ENCODE results near the gene PLXDC2.
"Not testable (repeated sequence)": the region's sequence is repeated elsewhere in the genome, so short reads cannot be mapped to it uniquely, and the experiment has no call there.

PLXDC2 gene

DNA sequence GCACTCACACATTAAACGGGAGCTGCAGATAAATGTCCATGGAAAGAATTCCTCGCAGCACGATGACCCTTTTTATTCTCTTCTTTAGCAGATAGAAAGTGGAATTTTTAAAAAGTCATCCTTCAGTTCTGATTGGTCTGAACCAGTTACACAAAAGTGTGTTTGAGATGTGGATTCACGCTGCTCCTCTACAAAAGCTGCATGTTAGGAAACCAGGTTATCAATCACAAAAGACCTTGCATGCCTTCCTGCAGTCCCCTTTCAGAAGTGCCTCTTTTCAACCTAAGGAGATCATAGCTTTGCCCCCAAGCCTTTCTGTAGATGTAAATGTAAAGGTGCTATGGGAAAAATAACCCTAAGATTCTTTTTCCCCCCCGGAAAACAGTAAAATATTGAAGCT lies 299.7 kb downstream of the PLXDC2 start:
- DNase-seq (ENCODE audit: low spot score) = no peak

DNA sequence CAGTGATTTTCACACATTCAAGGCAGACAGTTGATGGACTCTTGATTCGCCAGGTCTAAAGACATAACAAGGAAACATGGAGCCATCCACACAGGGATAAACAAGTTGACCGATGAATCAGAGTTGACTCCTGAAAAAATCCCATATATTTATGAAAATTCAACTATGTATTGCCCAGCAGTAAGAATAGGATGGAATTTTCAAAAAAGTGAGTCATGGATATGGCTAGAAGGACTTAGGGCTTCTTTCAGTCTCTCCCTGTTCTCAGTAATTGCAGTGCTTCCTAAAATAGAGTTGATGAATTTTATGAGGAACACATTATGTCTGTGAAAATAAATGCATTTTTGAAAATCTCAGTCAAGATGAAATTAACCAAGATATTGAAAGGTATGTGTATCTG lies 301.2 kb downstream of the PLXDC2 start:
- DNase-seq (ENCODE audit: low spot score) = no peak

DNA sequence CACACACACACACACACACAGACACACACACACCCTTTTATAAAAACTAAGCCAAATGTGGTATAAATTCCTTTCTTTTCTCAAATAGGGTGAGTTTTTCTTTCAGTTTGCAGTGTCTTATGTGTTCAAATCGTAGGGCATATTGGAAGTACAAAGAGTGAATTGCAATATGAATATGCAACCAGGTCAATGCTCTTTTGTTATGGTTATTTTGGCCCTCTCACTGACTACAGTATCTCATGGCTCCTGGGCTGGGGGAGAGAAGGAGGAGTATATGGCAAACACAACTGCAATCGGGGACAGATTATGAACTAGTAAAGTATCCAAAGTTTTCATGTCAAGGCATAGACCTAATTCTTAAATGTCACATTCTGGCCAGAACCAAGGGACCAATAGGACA lies 301.9 kb downstream of the PLXDC2 start:
- DNase-seq (ENCODE audit: low spot score) = no peak

DNA sequence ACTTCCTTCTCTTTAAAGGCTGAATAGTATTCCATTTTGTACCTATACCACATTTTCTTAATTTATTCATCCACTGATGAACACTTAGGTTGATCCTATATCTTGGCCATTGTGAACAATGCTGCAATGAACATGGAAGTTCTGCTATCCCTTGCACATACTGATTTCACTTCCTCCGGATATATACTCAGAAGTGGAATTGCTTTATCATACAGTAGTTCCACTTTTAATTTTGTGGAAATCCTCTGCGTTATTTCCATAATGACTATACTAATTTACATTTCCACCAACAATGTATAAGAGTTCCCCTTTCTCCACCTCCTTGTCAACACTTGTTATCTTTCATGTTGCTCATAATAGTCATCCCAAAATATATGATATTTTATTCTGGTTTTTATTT lies 312.6 kb downstream of the PLXDC2 start:
- DNase-seq (ENCODE audit: low spot score) = no peak

DNA sequence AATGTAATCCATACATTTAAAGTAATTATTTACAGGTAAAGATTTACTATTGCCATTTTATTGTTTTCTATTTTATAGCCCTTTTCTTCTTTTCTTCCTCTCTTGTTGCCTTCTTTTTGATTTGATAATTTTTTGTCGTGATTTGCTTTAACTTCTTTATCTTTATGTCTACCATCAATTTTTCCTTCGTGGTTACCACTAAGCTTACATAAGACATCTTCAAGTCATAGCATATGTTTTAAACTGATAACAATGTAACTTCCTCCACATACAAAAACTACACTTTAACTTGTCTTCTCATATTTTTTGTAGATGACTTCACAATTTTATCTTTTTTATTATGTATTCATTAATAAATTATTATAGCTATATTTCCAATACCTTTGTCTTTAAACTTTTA lies 316.6 kb downstream of the PLXDC2 start:
- DNase-seq (ENCODE audit: low spot score) = no peak

DNA sequence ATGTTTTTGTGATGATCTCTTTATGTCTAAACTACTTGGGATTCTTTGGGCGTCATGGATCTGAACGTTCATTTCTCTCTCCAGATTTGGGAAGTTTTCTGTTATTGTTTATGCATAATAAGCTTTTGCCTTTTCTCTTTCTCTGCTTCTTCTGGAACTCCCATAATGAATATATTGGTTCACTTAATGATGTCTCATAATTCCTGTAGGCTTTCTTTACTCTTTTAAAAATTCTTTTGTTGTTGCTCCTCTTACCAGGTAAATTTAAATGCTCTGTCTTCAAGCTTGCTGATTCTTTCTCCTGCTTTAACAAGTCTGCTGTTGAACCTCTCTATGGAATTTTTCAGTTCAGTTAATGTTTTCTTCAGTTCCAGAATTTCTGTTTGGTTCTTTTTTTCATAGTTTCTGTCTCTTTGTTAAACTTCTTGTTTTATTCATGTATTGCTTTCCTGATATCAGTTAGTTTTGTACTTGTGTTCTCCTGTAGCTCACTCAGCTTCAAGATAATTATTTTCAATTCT lies 317.5 kb downstream of the PLXDC2 start:
- no peak for DNase-seq (ENCODE audit: low spot score)

DNA sequence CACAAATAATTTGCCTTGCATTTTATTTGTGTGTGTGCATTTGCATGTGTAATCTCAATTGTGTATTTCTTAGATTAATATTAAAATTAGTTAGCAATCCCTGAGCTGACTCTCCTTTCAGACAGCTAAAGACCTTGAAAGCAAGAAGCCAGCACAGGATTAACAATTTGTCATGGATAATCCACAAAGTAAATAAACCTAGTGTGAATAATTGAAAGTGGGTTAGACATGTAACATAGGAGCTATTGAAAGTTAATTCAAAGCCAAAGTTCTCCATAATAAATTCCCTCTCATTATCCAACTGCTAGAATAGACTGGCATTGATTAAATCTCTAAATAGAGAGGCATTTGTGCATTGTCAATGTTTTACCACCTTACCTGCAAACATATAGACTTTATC lies 326.1 kb downstream of the PLXDC2 start:
- no peak for DNase-seq (ENCODE audit: low spot score)

DNA sequence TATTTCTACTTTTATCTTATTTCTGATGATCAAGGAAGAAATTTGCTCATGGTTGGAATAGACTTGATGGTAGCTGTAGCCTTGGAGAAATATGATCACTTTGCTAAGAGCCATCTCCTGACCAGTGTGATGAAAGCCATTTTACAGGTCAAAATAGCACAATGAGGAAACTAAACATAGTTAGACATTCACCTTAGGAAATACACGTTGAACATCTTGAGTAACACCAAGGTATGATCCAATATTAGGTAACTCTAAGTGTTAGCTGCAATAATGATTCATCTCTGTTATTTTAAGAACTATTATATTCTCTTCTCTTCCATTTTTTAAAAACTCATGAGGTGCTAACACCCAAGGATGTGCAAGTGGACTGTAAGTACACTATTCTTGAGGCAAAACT lies 328.0 kb downstream of the PLXDC2 start:
- DNase-seq (ENCODE audit: low spot score) = no peak

DNA sequence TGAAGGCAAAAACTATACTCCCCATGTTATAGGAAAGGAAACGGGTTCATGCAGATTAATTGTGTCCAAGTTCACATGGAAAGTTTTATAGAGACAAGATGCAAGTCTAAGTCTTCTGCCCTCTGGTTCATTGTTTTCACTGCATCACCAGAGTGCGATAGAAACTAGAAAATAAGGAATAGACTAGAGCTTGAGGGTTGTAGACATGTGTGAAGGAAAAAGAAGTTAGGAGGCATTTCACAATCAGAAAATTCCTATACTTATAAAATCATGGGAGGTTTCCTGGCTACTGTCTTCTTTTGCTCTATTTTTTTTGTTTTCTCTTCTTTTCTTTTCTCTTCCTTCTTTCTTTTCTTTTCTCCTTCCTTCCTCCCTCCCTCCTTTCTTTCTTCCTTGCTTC lies 329.8 kb downstream of the PLXDC2 start:
- DNase-seq (ENCODE audit: low spot score) = no peak

DNA sequence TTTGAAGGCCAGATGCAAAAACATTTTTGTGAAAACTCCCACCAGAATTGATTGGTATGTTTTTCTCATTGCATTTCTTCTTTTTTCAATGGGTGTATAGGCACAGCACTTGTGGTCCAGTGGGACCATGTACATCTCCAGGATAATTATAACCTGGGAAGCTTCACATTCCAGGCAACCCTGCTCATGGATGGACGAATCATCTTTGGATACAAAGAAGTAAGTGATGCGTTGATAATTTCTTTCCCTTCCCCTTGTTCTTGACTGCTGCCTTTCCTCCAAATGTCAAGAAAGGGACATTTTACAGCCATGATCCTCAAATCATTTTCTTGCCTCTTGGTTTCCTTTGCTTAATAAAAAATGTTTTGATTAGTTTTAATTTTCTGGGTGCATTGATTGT lies 331.5 kb downstream of the PLXDC2 start:
- no peak for DNase-seq (ENCODE audit: low spot score)

DNA sequence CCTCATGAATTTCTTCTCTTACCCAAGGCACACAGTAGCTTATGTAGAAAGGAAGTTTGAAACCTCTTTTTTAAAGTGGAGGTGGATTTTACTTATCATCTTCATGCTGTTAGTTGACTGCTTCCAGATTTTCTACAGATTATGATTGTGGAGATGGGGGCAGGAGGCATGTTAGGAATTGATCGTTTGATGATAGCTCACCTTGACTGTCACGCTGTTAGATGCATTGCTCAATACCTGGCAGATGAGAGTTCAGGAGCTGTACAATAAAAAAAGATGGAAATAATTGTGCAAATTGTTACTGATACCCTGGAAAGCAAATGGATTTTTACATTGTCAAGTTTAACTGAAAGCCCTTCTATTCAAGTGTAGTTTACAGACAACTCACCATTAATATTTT lies 340.3 kb downstream of the PLXDC2 start:
- DNase-seq (ENCODE audit: low spot score) = no peak

DNA sequence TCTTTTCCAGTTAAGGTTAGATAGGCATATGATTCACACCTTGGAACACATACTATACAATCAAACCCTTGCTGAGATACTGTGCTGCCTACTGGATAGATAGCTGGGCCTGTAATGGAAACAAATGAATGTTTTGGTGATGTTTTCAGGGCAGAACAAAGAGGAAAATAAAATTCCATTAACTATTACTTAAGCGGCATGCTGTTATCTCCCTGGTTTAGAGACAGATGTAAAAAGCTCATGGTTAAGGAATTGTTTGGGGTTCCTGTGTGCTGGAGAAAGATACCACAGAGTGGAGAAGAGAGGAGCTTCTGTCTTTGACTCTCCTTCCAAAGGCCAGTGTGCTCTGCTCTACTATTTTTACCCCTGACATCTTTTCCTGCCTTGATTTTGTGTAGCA lies 341.1 kb downstream of the PLXDC2 start:
- no peak for DNase-seq (ENCODE audit: low spot score)

DNA sequence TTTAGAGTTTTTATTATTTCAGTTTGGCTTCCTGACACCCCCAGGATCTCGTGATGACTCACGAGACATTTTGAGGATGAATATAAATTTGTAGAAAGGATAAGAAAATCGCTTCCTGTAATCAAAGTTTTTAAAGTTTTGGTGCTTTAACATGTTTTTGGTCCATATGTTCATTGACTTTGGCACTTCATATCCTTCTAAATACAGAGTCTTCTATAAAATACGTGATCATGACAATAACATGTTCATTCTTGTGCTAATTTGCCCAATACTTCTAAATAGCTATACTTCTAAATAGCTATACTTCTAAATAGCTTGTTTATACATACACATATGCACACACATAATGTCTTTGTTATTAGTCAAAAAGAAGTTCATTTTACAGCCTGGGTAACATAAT lies 341.9 kb downstream of the PLXDC2 start:
- no peak for DNase-seq (ENCODE audit: low spot score)

DNA sequence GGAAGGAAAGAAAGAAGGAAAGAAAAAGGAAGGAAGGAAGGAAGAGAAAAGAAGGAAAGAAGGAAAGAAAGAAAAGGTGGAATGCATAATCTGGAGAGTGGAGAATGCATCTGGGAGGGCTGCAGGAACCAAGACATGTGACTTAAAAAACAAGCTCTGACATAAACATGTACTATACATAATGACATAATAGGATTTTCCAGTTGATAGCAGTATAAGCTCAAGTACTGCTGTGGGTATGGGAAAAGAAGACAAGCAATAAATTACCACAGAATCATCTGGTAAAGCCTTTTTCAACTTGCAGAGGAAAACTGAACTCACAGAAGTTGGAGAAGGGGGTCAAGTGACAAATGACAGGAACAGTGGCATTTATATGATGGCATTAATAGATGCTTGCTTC lies 345.9 kb downstream of the PLXDC2 start:
- DNase-seq (ENCODE audit: low spot score) = no peak

DNA sequence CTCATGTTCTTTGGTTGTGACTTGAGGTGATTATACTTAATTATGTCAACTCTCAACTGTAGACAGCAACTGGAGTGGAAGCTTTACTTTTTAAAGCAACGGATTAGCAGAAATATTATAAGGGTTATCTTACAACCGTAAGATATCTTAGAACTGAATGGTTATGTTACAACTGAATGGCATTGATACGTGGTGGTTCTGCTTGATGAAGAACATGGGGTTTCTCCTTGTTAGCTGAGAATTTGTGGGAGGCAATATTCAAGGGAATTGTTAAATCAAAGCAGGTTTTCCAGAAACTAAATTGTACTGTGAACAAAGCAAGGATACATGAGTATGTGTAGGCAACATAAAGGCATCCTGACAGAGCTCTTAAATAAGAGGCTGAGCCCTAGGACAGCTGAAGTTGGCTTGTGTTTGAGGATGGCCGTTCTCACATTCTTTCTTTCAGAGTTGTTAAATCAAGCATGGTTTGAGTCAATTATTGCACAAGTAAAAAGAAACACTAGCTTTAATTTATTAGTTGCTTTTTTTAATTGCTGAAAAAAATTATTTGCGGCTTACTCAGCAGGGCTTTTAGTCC lies 350.0 kb downstream of the PLXDC2 start:
- DNase-seq (ENCODE audit: low spot score) = no peak

DNA sequence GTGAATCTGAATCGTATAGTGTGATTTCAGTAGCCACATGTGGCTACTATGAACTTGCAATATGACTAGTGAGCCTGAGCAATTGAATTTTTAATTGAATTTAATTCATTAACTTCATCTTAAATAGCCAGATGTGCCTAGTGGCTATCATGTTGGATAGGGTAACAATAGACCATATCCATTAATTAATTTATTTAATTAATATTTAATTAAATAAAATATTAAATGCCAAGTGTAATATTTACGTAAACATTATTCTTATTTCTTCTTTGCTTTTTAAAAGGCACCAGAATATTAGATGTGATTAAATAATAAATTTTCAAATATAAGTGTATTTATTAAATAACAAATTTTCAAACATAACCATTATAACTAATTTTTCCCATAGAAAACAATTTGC lies 354.4 kb downstream of the PLXDC2 start:
- DNase-seq (ENCODE audit: low spot score) = no peak

DNA sequence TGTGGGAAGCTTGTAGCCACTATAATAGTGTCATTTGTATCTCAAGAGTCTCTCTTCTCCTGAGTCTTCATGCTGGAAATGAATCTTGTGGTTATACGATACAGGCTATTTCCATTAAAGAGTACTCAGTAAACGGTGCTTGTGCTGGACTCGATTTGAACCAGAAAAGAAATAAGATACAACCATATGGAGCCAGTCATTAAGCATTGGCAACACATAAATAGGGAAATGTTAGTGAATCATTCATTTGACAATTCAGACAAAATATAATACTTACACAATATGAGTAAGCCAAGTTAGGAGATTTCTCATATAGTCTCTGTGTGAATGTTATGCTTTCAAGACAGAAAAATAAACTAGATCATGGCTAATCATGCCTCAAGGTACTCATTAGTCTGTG lies 356.8 kb downstream of the PLXDC2 start:
- DNase-seq (ENCODE audit: low spot score) = no peak

DNA sequence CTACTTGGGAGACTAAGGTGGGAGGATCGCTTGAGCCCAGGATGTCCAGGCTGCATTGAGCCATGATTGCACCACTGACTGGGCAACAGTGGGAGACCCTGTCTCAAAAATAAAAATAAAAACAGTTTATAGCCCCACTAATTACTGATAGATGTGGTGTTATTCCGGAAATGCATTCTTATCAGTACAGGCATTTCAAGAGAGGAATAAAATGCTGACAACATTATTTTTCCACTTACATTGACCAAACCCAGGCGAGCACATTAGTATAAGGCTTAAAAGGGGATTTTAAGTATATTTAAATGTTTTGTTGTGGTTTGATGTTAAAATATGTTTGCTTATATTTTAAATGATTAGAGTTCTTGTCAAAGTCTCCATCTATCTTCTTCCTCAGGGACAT lies 359.5 kb downstream of the PLXDC2 start:
- no peak for DNase-seq (ENCODE audit: low spot score)

DNA sequence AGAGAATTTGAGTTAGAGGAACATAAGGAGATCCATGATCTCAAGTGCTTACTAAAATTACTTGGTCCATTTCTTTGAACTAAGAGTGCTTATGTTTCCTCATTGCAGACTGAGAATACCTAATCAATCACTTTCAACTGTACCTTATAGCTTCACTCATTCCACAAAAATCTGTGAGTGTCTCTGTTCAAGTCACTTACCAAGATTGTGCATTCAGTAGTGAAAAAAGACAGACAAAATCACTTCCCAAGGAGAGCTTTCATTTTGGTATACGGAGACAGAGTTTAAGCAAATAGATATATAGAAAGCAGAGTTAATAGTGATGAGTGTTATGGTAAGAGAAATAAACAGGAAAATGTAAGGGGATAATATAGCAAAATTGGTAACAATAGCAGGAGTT lies 364.5 kb downstream of the PLXDC2 start:
- no peak for DNase-seq (ENCODE audit: low spot score)

DNA sequence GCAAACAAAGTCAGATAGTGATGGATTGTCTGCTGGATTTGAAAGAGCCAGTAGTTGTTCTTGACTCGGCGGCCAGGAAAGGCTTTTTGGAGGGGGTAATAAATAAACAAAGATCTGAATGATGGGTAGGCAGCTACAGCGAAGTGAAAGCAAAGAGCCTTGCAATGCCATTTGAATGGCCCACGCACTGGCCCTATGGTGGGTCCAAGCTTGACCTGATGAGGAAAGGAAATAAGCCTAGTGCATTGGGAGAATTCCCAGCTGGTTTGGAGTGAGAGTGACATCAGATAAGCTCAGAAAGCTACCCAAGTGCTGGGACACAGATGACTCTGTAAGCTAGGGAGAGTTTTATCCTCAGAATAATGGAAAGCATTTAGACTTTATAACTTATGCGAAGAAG lies 365.2 kb downstream of the PLXDC2 start:
- no peak for DNase-seq (ENCODE audit: low spot score)

DNA sequence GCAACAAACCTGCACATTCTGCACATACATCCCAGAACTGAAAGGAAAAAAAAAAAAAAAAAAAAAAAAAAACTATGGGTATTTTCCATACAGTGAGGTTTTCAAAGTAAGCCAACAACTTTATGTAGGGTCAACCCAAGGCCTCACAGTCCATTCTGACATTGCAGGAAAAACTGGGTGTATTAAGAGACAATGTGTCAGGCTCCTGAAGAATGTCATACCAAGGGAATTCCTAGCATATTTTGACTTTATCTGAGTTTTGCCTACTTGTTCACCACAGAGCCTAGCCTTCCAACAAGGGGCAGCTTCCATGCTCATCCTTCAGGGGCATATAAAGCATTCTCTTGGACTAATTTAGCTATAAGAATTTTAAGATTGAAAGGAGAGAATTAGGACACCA lies 368.9 kb downstream of the PLXDC2 start:
- DNase-seq (ENCODE audit: low spot score) = no peak

DNA sequence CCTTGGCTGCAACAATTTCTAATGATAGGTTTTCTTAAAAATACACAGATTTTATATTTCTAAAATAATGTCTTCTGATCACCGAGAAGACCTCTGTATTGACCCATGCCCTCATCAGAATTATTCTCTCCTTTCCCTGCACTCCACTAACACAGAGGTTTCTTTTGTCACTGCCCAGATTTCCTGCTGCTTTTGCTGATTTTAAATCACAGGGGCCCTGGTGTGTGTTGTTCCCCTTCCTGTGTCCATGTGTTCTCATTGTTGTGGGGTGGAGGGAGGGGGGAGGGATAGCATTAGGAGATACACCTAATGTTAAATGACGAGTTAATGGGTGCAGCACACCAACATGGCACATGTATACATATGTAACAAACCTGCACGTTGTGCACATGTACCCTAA lies 375.2 kb downstream of the PLXDC2 start:
- not testable (repeated sequence) for DNase-seq (ENCODE audit: low spot score)

DNA sequence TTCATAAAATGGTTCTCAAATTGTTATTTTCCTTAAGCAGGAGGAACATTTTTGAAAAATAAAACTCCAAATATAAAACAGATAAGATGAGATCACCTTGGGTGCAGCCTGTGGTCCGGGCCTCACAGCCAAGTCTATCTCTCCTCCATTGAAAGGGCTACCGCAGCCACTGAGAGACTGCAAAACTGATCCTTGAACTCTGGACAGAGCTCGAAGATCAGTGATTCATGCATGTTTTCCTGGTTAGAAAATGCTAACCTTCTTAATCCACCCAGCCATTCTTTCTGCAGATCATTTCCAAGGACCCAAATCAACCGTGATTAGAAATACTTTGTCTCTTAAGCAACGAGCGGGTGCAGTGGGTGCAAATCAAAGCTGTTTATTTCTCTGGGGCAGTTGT lies 378.8 kb downstream of the PLXDC2 start:
- no peak for DNase-seq (ENCODE audit: low spot score)

DNA sequence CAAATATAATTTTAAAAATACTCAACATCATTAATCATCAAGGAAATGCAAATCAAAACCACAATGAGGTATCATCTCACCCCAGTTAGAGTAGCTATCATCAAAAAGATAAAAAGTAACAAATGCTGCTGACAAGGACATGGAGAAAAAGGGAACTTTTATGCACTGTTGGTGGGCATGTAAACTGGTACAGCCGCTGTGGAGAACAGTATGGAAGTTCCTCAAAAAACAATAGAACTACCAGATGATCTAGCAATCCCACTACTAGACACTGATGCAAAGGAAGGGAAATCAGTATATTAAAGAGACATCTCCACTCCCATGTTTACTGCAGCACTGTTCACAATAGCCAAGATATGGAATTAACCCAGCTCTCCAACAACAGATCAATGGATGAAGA lies 384.5 kb downstream of the PLXDC2 start:
- no peak for DNase-seq (ENCODE audit: low spot score)

DNA sequence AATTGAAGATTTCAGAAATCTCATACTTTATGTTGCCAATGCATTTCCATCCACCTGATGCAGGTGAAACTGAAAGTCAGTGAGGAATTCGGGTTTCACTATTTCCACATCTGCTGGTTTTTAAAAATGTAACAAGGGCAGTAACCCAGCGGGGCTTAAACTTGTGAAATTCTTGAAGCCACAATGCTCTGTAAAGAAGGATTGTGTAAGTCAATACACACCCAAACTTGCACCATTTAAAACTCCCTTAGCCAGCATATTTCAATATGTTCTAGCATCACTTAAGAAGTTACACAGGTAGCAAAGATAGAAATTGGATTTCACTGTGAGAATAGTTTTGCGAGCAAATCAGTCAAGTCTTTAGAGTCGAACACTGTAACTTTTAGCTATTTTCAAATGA lies 386.1 kb downstream of the PLXDC2 start:
- DNase-seq (ENCODE audit: low spot score) = no peak

Data from NAMALWA (cell line).